Femur (tissue), 1 donor: ENCODE data around the gene SMC1B.

Source experiments
- DNase-seq: peaks from one replicate; pipeline ENCODE4 v3.0.0-alpha.2; 2017

SMC1B gene

DNA sequence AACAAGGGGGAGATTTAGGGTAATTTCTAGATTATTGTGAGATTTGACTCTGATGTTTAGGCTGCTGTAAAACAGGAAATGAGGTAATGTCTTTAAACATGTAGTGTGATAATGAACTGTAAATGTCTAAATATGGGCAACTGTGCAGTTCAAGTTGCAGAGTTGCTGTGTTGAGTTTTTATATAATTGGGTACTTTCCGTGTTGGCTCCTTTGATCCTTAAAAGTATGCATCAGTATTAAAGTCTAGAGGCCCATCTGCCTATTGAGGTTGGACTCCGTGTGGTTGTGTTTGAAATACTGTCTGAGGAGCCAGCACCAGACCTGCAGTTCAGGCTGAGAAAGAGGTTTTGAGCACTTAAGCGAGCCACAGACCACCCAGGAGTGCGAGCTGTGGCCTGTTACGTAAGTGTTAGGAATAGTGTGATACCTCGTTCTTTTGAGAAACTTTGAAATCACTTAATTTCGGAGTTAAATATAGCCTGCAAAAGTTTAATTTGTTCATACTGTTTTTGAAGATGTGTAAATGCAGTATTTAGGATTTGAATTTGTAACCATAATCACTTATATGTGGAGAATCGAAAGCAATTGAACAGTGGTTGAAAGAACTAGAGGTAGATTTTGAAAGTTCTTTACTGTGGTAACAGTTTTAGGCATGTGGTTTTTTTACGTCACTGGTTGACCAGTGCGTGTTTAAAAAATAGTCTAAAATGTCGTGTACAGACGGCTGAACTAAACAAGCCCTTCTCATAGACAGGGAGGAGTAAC, 94.7 kb downstream of the SMC1B start:
- DNase-seq, result no peak

DNA sequence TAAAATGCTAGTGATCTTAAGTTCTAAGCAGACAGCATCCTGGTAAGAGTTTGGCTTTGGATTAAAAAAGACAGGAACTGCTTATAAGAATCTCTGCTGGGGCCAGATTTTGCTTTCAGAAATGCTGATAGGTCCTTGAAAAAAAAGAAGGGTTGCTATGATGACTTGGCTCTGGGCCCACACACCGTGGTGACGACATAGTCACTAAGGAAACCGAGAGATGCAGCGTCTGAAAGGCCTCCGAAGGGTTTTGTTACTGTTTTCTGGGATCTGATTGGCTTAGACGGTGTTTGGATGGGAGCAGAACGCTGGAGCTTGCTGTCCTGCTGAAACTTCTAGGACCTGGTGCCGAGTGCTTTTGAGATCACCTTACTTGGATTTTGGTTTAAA, 95.2 kb downstream of the SMC1B start:
- DNase-seq, result peak; percentile 88

DNA sequence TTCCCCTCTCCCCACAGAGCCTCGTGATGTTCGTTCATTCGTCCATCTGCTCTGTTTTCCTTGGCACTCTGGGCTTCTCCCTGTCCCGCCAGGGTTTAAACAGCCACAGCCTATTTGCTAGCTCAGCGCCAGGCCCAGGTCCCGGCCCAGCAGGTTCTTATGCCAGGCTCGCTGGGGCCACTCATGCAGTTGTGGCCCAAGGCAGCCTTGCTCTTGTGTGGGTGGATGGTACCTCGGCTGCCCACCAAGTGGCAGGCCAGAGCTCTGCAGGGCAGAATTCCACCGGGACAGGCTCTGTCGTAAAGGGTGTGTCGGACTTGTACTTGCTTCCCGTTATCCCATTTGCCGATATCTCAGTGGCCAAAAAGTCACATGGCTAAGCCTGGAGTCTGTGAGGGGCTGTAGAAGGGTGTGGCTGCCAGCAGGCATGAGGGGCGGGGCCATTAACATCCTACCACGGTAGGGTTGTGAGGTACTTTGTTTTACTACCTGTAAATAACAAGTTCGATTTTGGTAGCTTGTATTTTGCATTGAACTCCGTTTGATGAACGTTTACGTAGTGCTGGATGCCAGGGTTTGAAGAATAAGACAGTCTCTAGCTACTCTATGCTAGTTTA, 95.7 kb downstream of the SMC1B start:
- DNase-seq, result peak; percentile 60

DNA sequence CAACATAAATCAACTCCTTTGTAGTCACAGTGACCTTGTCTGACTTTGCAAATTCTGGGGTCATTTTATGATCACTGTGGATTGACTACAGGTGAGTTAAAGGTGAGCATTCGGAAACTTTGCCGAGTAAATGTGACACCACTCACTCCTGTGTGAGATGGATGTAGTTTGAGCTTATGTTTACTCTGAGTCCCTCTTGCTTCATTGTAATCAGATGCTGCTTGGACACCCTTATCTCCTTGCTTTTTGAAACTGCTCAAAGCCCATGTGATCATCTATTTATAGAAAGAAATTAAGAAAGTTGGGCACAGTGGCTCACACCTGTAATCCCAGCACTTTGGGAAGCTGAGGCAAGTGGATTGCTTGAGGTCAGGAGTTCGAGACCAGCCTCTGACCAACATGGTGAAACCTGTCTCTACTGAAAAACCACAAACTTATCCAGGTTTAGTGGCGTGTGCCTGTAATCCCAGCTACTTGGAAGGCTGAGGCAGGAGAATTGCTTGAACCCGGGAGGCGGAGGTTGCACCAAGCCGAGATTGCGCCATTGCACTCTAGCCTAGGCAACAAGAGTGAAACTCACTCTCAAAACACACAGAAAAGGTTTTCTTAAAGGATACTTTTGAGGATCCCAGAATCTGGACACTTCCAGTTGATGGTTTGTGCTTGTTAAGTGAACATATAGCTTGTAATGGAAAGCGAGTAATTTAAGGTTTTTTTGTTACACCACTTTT, 96.4 kb downstream of the SMC1B start:
- DNase-seq, result no peak

DNA sequence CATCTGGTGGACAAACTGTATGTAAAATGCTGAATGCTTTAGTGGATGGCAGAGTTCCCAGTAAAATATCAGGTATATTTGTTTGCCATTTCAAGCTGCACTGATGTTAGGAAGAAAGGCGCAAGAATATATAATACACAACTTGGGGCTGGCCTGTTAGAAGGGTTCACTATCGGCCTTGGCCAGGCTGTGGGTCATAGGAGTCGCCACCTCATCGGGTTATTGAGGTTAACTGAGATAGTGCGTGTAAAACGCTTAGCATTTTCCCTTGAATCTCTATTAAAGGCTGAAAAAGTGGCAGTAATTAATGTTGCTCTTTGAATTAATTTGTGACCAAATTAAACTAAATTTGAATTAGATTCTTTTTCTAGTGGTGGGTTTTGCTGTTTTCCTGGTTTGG, 98.6 kb downstream of the SMC1B start:
- DNase-seq, result no peak

DNA sequence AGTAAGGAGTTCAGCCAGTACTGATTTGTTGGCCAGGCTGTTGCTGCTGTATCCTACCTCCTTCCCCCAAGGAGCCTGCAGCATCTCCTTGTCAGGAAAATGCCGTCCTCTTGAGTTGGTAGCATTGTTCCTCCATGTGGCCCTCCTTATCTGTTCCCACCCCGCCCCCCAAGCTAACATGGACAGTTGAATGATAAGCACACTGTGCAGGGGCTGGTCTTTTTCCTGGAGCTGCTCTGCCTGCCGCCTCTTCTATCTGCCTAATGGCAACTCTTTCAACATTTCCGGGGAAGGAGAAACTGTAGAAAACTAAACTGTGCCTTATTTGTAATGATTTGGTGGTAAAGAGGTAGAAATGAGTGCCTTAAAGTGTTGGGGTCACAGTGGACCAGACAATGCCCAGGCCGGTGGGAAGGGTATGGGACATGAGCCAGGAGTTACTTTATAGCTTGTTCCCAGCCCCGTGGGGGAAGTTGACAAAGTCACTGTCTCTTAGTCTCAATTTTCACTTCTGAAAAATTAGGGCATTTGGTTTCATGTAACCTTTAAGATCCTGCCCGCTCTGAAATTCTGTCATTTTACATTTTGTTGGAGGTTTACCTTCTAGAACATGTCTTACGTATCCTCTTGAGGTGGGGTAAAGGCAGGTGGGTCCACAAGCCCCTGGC, 99.2 kb downstream of the SMC1B start:
- no peak for DNase-seq

DNA sequence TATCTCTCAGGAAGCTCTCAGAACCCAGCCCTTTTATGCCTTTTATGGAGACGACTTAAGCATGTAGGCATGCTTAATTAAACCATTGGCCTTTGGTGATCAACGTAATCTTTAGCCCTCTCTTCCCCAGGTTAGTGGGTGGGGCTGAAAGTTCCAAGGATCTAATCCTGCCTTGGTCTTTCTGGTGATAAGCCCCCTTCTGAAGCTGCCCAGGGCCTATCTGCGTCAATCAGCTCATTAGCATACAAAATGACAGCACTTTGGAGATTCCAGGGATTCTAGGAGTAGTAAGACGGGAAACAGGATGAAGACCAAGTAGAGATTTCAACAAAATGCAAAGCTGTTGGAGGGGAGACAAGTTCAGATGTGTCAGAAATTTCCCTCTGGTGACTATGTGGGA, 100.5 kb downstream of the SMC1B start:
- DNase-seq, result no peak

DNA sequence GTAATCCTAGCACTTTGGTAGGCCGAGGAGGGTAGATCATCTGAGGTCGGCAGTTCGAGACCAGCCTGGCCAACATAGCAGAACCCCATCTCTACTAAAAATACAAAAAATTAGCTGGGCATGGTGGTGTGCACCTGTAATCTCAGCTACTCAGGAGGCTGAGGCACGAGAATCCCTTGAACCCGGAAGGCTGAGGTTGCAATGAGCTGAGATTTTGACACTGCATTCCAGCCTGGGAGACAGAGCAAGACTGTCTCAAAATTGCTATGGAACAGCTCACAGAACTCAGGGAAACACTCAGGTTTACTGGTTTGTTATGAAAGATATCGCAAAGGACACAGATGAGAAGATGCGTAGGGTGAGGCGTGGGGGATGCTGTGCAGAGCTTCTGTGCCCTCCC, 101.0 kb downstream of the SMC1B start:
- no peak for DNase-seq

DNA sequence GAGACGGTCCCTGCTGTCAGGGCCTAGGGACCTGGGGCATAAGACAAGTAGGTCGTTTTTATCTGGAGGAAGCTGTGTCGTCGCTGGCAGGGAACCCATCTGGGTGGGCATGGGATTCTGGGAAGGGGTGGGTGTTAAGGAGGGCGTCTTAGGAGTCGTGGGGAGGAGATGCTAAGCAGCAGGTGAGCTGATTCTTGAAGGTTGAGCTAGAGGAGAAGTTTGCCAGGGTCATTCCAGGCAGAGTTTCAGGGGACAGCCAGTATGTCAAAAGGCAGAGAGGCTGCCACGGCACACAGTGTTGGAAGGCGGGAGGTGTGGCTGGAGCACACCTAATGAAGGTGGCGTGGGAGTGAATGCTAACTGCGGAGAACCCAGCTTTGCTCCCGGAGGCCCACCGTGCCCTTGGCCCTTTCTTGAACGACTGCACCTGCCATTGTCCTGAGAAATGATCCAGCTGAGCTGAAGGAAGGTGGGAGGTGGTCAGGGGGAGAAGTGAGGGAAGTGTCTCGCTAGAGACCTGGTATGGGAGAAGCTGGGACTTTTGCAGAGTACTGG, 102.3 kb downstream of the SMC1B start:
- no peak for DNase-seq

DNA sequence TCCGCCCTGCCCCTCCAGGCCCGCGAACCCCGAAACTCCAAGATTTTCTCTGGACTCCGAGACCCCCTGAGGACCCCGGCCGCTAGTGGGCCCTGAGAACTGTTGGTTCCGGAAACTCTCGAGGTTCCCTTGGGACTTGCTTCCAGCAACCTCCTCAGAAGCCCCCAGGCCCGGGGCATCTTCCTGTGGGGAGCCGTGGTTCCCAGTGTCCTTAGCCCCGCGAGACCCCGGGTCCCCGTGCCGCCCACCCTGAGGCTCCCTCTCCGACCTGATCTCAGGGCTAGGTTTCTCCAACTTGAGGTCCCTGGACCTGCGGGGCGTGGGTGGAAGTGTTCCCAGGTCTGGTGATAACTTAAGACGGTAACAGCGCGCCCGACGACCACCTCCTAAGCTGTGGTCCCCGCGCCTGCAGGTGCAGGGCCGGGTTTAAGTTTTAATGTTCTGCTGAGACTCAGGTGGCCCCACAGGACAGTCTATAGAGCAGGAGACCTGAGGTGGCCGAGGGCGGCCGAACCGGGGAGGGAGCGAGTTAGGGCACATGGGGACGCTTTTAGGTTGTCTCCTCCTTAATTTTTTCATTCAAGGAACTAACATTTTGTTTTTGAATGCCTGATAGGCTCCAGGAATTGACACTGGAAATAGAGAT, 102.9 kb downstream of the SMC1B start:
- DNase-seq, result peak; percentile 53

DNA sequence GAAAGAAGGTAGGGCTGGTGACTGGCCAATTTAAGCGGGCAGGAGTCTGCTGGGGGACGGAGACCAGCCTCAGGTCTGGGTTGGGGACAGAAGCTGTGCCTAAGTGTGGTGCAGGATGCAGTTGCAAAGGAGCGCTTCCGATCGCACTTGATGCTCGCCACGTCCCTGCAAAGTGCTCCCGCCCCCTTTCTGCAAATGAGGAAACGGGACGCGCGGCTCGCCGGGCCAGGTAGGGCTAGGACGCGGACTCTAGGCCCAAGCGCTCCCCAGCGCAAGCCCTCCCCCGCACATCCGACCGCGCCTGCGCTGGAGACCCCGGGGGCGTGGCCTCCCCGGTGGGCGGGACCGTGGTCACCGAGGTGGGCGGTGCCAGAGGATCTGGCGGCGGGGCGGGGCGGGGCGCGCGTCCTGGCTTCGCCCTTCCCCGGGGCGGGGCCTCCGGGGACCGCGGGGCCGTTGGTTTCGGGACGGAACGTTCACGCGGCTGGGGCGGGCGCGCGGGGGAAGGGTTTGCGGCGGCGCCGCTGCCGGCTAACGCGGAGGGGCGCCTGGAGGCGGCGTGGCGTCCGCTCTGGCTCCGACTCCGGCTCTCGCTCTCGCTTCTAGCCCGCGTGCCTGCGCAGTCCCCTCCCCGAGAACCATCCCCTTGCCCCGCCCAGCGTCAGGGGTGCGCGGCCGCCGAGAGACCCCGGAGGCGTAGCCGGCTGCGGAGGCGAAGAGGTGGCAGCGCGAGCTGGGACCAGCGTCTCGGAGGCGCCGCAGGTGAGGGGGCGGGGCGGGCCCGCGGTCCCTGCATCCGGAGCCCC, 103.8 kb downstream of the SMC1B start, which contains the start of gene FAM118A:
TSS of gene FAM118A (plus strand) at position 513 of the 806 bp plus-strand sequence. CDS start 12,446 bp downstream, outside the sequence.
- DNase-seq, result peak; percentile 98

DNA sequence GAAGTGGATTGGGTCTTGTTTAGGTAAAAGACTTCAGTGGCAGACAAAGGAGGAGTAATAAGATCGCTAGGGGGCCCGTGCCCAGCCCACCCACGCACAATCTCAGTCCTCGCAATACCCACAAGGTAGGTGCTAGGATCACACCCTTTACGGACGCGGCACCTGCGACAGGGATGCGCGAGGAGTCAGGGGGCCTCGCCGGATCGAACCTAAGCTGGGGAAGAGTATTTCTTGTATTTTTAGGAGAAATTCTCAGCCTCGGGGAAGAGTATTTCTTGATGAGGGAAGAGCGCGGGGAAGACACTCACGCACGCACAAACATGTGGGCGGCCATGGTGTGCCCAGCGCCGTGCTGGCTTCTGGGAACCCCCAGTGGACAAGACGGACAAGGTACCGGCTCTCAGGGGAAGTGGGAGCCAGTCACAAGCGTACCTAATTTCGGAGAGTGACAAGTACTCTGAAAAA, 104.4 kb downstream of the SMC1B start:
- DNase-seq, result no peak

DNA sequence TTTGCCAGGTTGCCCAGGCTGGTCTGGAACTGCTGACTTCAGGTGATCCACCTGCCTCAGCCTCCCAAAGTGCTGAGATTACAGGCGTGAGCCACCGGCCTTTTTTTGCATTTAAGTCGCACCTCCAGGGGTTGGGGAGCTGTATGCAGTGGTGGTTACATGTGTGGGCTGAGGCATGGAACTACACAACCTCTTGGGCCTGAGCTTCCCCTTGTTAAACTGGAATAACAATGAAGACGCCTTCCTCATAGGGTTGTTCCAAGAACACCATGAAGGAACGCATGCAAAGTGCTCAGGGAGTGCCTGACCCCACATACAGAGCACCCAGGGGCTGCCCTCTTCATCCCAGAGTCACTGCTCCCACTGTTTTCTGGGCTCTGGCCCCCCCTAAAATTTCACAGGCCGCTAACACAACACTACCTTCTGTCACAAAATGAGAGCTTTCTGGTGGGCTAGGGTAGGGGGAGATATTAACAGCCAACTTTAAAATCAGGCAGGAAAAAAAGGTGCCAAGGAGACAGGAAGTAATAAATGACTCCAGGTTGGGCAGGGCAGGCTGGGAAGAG, 104.9 kb downstream of the SMC1B start:
- no peak for DNase-seq

DNA sequence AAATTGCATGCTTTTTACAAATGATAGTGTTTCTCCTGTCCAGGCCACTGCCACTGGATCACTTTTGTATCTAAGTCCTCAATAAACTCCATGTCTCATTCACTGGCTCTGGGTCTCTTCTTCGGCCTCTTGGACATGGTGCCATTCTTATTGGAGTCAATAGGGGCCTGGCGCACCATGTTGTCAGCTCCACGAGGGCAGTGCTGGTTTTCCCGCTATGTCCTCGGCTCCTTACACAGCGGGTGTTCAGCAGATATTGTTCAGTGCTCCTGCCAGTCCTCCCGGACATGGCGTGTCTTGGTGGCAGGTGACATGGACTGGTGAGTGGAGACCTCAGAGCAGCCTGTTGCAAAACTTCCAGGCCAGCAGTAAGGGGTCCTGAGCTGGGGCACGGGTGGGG, 107.3 kb downstream of the SMC1B start:
- DNase-seq, result no peak

DNA sequence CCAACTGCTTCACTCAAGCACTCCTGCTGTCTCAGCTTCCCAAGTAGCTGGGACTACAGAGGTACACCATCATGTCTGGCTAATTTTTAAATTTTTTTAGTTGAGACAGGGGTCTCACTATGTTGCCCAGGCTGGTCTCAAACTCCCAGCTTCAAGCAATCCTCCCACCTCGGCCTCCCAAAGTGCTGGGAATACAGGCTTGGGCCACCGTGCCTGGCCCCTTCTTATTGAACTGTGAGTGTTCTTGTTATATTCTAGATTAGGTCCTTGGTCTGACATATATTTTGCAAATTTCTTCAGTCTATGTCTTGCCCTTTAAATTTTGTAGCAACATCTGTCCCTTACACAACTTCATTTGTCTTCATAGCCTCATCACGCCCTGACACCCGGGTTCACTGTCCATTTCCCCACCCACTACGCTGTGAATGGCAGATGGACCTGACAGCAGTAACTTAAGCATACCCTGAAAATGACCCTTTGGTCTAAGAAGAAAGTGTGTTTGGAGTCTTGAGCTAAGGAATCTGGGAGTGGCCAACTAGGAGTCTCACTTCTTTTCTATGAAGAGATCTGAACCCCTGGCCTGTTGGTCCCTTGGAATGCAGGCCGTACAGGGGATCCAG, 107.8 kb downstream of the SMC1B start:
- DNase-seq, result no peak

DNA sequence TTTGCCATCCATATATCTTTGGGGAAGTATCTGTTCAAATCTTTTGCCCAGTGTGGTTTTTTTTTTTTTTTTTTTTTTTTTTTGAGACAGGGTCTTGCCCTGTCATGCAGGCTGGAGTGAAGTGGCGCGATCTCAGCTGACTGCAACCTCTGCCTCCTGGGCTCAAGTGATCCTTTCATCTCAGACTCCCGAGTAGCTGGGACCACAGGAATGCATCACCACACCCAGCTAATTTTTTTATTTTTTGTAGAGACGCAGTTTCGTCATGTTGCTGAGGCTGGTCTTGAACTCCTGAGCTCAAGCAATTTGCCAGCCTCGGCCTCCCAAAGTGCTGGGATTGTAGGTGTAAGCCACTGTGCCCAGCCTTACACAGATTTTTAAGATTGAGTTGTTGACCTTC, 108.4 kb downstream of the SMC1B start:
- DNase-seq, result no peak

DNA sequence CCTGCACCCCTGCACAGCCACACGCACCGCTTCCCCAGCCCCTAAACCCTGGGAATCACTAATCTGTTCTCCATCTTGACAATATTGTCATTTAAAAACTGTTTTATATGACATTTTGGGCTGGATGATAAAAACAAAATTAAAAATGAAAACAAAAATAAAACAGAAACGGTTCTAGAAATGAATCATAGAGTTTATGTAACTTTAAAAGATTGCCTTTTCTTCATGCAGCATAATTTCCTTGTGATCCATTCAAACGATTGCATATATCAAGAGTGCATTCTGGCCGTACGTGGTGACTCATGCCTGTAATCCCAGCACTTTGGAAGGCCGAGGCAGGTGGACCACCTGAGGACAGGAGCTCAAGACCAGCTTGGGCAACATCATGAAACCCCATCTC, 110.2 kb downstream of the SMC1B start:
- no peak for DNase-seq

DNA sequence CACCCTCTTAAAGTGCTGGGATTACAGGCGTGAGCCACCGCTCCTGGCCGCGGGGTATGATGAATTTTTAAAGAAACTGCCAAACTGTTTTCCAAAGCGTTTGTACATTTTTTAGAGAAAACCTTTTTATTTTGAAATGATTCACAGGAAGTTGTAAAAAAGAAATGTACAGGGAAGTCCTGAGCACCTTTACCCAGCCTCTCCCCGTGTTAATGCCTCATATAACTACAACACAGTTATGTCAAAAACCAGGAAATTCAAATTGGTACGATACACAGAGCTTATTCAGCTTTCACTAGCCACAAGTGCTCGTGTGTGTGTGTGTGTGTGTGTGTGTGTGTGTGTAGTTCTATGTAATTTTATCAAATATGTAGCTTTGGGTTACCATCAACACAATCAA, 110.6 kb downstream of the SMC1B start:
- DNase-seq, result no peak

DNA sequence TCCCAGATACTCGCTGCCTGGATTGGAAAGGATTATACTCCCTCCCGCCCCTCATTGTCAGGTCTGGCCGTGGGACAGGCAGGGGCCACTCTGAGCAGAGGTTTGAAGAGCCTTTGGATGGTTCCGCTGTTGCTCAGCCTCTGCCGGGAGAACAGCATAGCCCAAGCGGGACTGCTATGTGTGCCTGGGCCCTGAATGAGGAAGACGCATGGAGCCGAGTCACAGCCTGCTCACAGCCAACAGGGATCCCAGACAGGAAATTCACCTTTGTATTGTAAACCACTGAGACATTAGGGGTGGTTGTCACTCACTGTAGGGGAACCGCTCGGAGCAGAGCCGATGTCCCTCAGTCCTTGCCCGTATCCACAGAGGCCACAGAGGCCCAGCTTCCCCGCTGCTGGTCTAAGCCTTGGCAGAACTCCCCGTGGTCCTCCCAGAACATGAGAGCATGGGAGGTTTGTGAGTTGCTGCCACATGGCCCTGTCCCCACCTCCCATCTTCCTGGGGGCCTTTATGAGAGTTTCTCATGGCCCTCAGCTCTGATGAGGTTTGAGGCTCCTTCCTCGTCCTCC, 114.4 kb downstream of the SMC1B start:
- no peak for DNase-seq

DNA sequence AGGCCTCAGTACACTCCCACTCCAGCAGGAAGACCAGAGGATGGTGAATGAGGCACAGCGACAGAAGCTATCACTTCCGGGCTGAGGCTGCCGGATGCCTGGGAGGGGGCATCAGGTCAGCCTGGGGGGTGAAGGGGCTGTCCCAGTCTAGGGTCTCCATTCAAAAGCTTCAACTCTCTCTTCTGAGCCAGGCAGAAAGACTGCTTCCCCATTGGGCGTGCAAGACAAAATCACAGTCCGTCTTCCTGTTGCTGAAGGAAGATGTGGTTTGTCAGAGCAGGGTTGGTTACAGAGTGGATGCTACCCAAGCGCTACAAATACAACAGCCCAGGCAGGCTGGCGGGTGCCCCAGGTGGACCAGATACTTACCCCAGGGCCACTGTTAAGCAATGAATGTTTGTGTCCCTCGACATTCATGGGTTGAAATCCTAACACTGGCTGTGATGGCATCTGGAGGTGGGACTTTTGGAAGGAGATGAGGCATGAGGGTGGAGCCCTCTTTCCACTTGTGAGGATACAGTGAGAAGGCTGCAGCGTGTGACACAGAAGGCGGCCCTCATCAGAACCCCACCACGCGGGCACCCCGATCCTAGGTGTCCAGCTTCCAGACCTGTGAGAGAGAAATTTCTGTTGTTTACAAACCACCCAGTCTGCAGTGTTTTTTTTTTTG, 116.6 kb downstream of the SMC1B start:
- no peak for DNase-seq
